IPS-NIHi7 (cell line): Measurements from ENCODE around the gene QPCT.

Source experiments
- DNase-seq: peaks from one replicate; pipeline ENCODE4 v3.0.0; 2012; ENCODE audit warnings: mixed read lengths; ENCODE audit errors: extremely low spot score

Gene QPCT

GRCh38 chr2:37324786-37325624 lies 19.4 kb upstream of the QPCT start, which contains the start of gene PRKD3:
TSS of gene PRKD3 (minus strand) at chr2:37324833. CDS start at chr2:37316524, 8,309 bp downstream.
- peak; percentile 84 for DNase-seq

GRCh38 chr2:37325625-37326071 lies 18.8 kb upstream of the QPCT start:
- no peak for DNase-seq

- no peak for DNase-seq
These were observed 18.1 kb upstream of the QPCT start for GRCh38 chr2:37326285-37326684.

- no peak for DNase-seq
These were observed 17.4 kb upstream of the QPCT start for GRCh38 chr2:37326866-37327634.

GRCh38 chr2:37330681-37331080 lies 13.7 kb upstream of the QPCT start:
- DNase-seq, result no peak

GRCh38 chr2:37332560-37332959 lies 11.9 kb upstream of the QPCT start:
- no peak for DNase-seq

GRCh38 chr2:37333256-37333655 lies 11.2 kb upstream of the QPCT start:
- no peak for DNase-seq

GRCh38 chr2:37335604-37336003 lies 8.8 kb upstream of the QPCT start:
- no peak for DNase-seq

- DNase-seq, result no peak
These were observed 6.7 kb upstream of the QPCT start for GRCh38 chr2:37337620-37338280.

GRCh38 chr2:37338933-37339332 lies 5.5 kb upstream of the QPCT start:
- DNase-seq, result no peak

GRCh38 chr2:37340637-37341036 lies 3.8 kb upstream of the QPCT start:
- DNase-seq, result no peak

- no peak for DNase-seq
These were observed 1.7 kb upstream of the QPCT start for GRCh38 chr2:37342591-37343220.

GRCh38 chr2:37343537-37344434 lies 644 bp upstream of the QPCT start:
- peak; percentile 71 for DNase-seq

GRCh38 chr2:37348155-37348554 lies 3.7 kb downstream of the QPCT start:
- DNase-seq, result no peak

- no peak for DNase-seq
These were observed 4.9 kb downstream of the QPCT start for GRCh38 chr2:37349231-37349860.

GRCh38 chr2:37350034-37350433 lies 5.6 kb downstream of the QPCT start:
- DNase-seq, result no peak

GRCh38 chr2:37354531-37354930 lies 10.1 kb downstream of the QPCT start:
- no peak for DNase-seq

GRCh38 chr2:37355735-37356134 lies 11.3 kb downstream of the QPCT start:
- no peak for DNase-seq

GRCh38 chr2:37356299-37356698 lies 11.9 kb downstream of the QPCT start:
- no peak for DNase-seq

GRCh38 chr2:37357069-37357468 lies 12.6 kb downstream of the QPCT start:
- no peak for DNase-seq
